Endothelial cell of hepatic sinusoid (primary cell): ENCODE measurements around the gene SELENOP.

Experiments
- in situ Hi-C: cut with HindIII; loops from 2 replicates; pipeline ENCODE4 v1.10.0; 2017; ENCODE audit warnings: low sequenced_read_pairs

SELENOP gene

GRCh38 chr5:42799241-42799608, 12.5 kb downstream of the SELENOP start:
- in situ Hi-C loops: no loop called here

- in situ Hi-C loops: no loop called here
These were observed 13.1 kb downstream of the SELENOP start for GRCh38 chr5:42798284-42799240.

- in situ Hi-C loops: no loop called here
These were observed 20.5 kb downstream of the SELENOP start for GRCh38 chr5:42791151-42791550.

GRCh38 chr5:42787845-42788244, 23.8 kb downstream of the SELENOP start:
- in situ Hi-C loops: no loop called here

GRCh38 chr5:42787073-42787472, 24.6 kb downstream of the SELENOP start:
- in situ Hi-C loops: no loop called here

- in situ Hi-C loops: no loop called here
These were observed 25.9 kb downstream of the SELENOP start for GRCh38 chr5:42785756-42786155.

- in situ Hi-C loops: no loop called here
These were observed 27.6 kb downstream of the SELENOP start for GRCh38 chr5:42784132-42784531.

- in situ Hi-C loops: no loop called here
These were observed 30.1 kb downstream of the SELENOP start for GRCh38 chr5:42781584-42781983.

GRCh38 chr5:42779083-42779482, 32.6 kb downstream of the SELENOP start:
- in situ Hi-C loops: no loop called here

- in situ Hi-C loops: no loop called here
These were observed 39.3 kb downstream of the SELENOP start for GRCh38 chr5:42772265-42772993.

- in situ Hi-C loops: no loop called here
These were observed 41.7 kb downstream of the SELENOP start for GRCh38 chr5:42770003-42770402.

GRCh38 chr5:42768106-42768504, 43.6 kb downstream of the SELENOP start:
- in situ Hi-C loops: loop anchor here (5.0 kb wide), 1 partner anchor 66 kb away; no protein-coding TSS in a partner anchor

- in situ Hi-C loops: loop anchor here (5.0 kb wide), 1 partner anchor 65 kb away; no protein-coding TSS in a partner anchor
These were observed 44.1 kb downstream of the SELENOP start for GRCh38 chr5:42767491-42768105.

GRCh38 chr5:42761791-42762190, 49.9 kb downstream of the SELENOP start:
- in situ Hi-C loops: no loop called here

GRCh38 chr5:42760426-42760825, 51.3 kb downstream of the SELENOP start:
- in situ Hi-C loops: no loop called here

GRCh38 chr5:42759456-42759855, 52.2 kb downstream of the SELENOP start:
- in situ Hi-C loops: no loop called here

- in situ Hi-C loops: no loop called here
These were observed 54.8 kb downstream of the SELENOP start, which contains the start of gene CCDC152 for GRCh38 chr5:42756606-42757601. CCDC152 (plus strand) TSS chr5:42756818; CDS start chr5:42759122, 2,304 bp downstream.

- in situ Hi-C loops: no loop called here
These were observed 58.6 kb downstream of the SELENOP start for GRCh38 chr5:42753099-42753498.

- in situ Hi-C loops: no loop called here
These were observed 60.6 kb downstream of the SELENOP start for GRCh38 chr5:42751044-42751443.

GRCh38 chr5:42750507-42750906, 61.2 kb downstream of the SELENOP start:
- in situ Hi-C loops: no loop called here
